PC-9 (cell line): Measurements from ENCODE around the gene GRIN2A. TPM values are rescaled to one million over a fixed set of nuclear protein-coding genes. Genes with fewer than 3 reads are reported as not detected.

Source experiments
- BruUV-seq: library from RNA; stranded (reverse); fragments of 400-500 nt; replicated peaks from 2 replicates; lab custom pipeline; 2021; lab: Mats Ljungman, UMichigan
- CTCF ChIA-PET: fragments of 300-600 bp; sonication (Branson Sonifier 250); formaldehyde crosslinking; loops from one replicate; lab custom pipeline; 2022; ENCODE audit warnings: antibody characterized with exemption; lab: Charles Lee
- POLR2A ChIA-PET: fragments of 300-600 bp; sonication (Branson Sonifier 250); formaldehyde crosslinking; loops from one replicate; lab custom pipeline; 2022; ENCODE audit warnings: antibody characterized with exemption; ENCODE audit not compliant: unreplicated experiment; lab: Charles Lee
- DNase-seq, 2 experiments: peaks; one replicate each; pipeline versions ENCODE4 v3.0.0 to v3.0.0-alpha.2; 2015 to 2022; ENCODE audit warnings: mixed read lengths in 1 of 2
- H2AFZ ChIP-seq: fragments of 200-600 bp; sonication (generic); 2 replicates; pipeline ENCODE4 v1.8.1; 2017; ENCODE audit warnings: antibody characterized with exemption
- H3F3A ChIP-seq: fragments of 200-600 bp; sonication (generic); 2 replicates; pipeline ENCODE4 v1.8.1; 2017; ENCODE audit warnings: antibody characterized with exemption, mild to moderate bottlenecking, low read depth; ENCODE audit not compliant: insufficient read depth
- H3K27ac ChIP-seq: fragments of 200-600 bp; sonication (generic); 2 replicates; pipeline ENCODE4 v1.6.1; 2016; ENCODE audit warnings: mixed run types
- H3K27me3 ChIP-seq: fragments of 200-600 bp; sonication (generic); 2 replicates; pipeline ENCODE4 v1.6.1; 2016; ENCODE audit warnings: low read depth, mixed run types; ENCODE audit not compliant: insufficient read depth
- H3K36me3 ChIP-seq: fragments of 200-600 bp; sonication (generic); 2 replicates; pipeline ENCODE4 v1.6.1; 2016; ENCODE audit warnings: low read depth, mixed run types
- H3K4me1 ChIP-seq: fragments of 200-600 bp; sonication (generic); replicated peaks from 2 replicates; pipeline ENCODE4 v1.6.1; 2016; ENCODE audit warnings: mixed run types; ENCODE audit not compliant: insufficient read depth
- H3K4me2 ChIP-seq: fragments of 200-600 bp; sonication (generic); 2 replicates; pipeline ENCODE4 v1.6.1; 2017; ENCODE audit warnings: mixed run types
- H3K4me3 ChIP-seq: fragments of 200-600 bp; sonication (generic); 2 replicates; pipeline ENCODE4 v1.6.1; 2016; ENCODE audit warnings: mixed run types
- H3K79me2 ChIP-seq: fragments of 200-600 bp; sonication (generic); 2 replicates; pipeline ENCODE4 v1.6.1; 2017; ENCODE audit warnings: low read depth, mixed run types
- H3K9me2 ChIP-seq: fragments of 200-600 bp; sonication (generic); 2 replicates; pipeline ENCODE4 v1.8.1; 2017; ENCODE audit warnings: mild to moderate bottlenecking; ENCODE audit not compliant: insufficient read depth
- H3K9me3 ChIP-seq: fragments of 200-600 bp; sonication (generic); 2 replicates; pipeline ENCODE4 v1.8.1; 2016; ENCODE audit warnings: low read depth; ENCODE audit not compliant: insufficient read depth
- H4K20me1 ChIP-seq: fragments of 200-600 bp; sonication (generic); 2 replicates; pipeline ENCODE4 v1.8.1; 2017; ENCODE audit not compliant: insufficient read depth
- EZH2 ChIP-seq: fragments of 200-600 bp; sonication (generic); IDR thresholded peaks from 2 replicates; pipeline ENCODE4 v1.8.0; 2017; ENCODE audit warnings: antibody characterized with exemption, low read depth
- intact Hi-C: fragments of 100-400 bp; cut with micrococcal nuclease; formaldehyde crosslinking; loops from one replicate; pipeline ENCODE4 v1.10.0; 2022; ENCODE audit not compliant: unreplicated experiment
- total RNA-seq: library from RNA; stranded (reverse); gene quantifications from 2 replicates; pipeline ENCODE4 v1.2.3, GENCODE V29; 2021
- TF ChIP-seq, protein P1 (sequence below): fragments of 200-600 bp; sonication (generic); conservative IDR thresholded peaks from 2 replicates; pipeline ENCODE4 v1.6.1; 2017; ENCODE audit warnings: mixed run types, antibody characterized with exemption, mild to moderate bottlenecking, moderate library complexity

GRIN2A gene
- total RNA-seq, 1 experiment from 2014 or later = not detected

DNA sequence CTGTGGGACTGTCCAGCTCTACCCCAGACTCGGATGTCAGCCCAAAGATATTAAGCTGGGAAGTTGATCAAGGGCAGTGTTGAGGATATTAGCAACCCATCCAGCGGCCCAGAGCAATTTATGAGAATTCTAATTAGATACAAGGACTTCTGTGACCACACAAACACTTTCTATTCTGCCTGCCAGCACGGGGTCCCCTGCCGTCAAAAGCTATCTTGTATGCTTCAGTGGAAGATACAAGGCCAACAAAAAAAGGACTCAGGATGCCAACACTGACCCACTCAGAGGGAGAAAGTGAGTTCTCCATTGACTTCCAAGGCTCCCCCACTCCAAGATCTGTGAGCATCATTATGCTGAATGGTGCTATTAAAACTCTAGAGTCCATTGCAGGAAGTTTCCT lies 390.7 kb downstream of the GRIN2A start:
- no peaks in the 10 kb centered on the region for H3K9me2 ChIP-seq
- BruUV-seq = no TSS peak
- H3K79me2 ChIP-seq = no peaks in the 10 kb centered on the region
- CTCF ChIA-PET = no interaction called here
- TF ChIP-seq EZH2 = no peak
- TF ChIP-seq, protein P1, sequence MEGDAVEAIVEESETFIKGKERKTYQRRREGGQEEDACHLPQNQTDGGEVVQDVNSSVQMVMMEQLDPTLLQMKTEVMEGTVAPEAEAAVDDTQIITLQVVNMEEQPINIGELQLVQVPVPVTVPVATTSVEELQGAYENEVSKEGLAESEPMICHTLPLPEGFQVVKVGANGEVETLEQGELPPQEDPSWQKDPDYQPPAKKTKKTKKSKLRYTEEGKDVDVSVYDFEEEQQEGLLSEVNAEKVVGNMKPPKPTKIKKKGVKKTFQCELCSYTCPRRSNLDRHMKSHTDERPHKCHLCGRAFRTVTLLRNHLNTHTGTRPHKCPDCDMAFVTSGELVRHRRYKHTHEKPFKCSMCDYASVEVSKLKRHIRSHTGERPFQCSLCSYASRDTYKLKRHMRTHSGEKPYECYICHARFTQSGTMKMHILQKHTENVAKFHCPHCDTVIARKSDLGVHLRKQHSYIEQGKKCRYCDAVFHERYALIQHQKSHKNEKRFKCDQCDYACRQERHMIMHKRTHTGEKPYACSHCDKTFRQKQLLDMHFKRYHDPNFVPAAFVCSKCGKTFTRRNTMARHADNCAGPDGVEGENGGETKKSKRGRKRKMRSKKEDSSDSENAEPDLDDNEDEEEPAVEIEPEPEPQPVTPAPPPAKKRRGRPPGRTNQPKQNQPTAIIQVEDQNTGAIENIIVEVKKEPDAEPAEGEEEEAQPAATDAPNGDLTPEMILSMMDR = no peak
- H3K9me3 ChIP-seq = no peaks in the 10 kb centered on the region
- intact Hi-C loops = no loop called here
- H3K4me1 ChIP-seq = no peaks in the 10 kb centered on the region
- no peak overlapping the region for H2AFZ ChIP-seq
- H3K4me3 ChIP-seq = no peak overlapping the region
- H3K27me3 ChIP-seq = no peaks in the 10 kb centered on the region
- H3F3A ChIP-seq = no peaks in the 10 kb centered on the region
- no peaks in the 10 kb centered on the region for H4K20me1 ChIP-seq
- H3K4me2 ChIP-seq = no peak overlapping the region
- POLR2A ChIA-PET = no interaction called here
- H3K27ac ChIP-seq = no peak overlapping the region
- no peaks in the 10 kb centered on the region for H3K36me3 ChIP-seq
- DNase-seq = no peak

DNA sequence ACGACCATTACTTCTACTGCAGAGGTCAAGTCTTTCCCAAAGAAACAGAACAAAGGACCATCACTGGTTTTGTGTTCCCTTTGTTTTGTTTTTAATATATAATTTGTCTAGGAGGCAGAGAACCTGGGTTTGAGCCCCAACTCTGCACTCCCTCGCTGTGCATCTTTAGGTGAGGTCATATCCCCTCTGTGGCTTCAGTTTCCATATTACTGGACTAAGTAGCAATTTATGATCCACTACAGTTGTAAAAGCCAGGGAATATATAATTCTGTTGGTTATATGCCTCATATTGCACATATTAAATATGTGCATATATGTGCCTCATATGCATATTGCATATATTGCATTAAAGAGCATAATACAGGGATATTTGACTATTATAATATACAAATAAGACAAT lies 392.0 kb downstream of the GRIN2A start:
- POLR2A ChIA-PET = no interaction called here
- no peaks in the 10 kb centered on the region for H3K4me1 ChIP-seq
- no peaks in the 10 kb centered on the region for H3F3A ChIP-seq
- H3K9me3 ChIP-seq = no peaks in the 10 kb centered on the region
- H3K36me3 ChIP-seq = no peaks in the 10 kb centered on the region
- TF ChIP-seq, protein P1 = no peak
- TF ChIP-seq EZH2 = no peak
- CTCF ChIA-PET = no interaction called here
- no peak overlapping the region for H3K27ac ChIP-seq
- no peaks in the 10 kb centered on the region for H3K79me2 ChIP-seq
- no peaks in the 10 kb centered on the region for H3K9me2 ChIP-seq
- no peak overlapping the region for H3K4me3 ChIP-seq
- no peak overlapping the region for H3K4me2 ChIP-seq
- H3K27me3 ChIP-seq = no peaks in the 10 kb centered on the region
- no peaks in the 10 kb centered on the region for H4K20me1 ChIP-seq
- no TSS peak for BruUV-seq
- no peak overlapping the region for H2AFZ ChIP-seq
- intact Hi-C loops = no loop called here
- DNase-seq = no peak

DNA sequence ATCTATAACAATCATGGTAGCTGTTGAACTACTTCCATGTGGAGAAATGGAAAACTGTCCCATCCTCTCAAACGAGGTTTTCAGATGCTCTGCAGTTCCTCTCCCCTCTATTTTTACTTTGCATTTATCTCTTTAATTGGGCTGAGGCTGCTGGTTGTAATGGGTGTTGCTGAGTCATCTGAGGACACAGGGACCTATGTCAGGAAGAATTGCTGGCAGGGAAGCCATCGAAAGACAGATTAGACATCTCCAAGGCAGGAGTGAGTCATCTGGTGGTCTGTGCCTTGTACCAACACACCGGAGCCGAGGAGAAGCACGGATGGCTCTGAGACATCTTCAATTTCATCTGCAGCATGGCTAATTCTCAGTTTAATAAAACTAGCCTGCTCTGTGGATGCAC lies 394.5 kb downstream of the GRIN2A start:
- Histone ChIP-seq H3K9me3 (no peaks in the 10 kb centered on the region), H3K4me1 (no peaks in the 10 kb centered on the region), H3K36me3 (no peaks in the 10 kb centered on the region), H3K9me2 (no peaks in the 10 kb centered on the region), H3K27ac (no peak overlapping the region), H2AFZ (no peak overlapping the region), H3K79me2 (no peaks in the 10 kb centered on the region), H3K4me2 (no peak overlapping the region), H3F3A (no peaks in the 10 kb centered on the region), H3K4me3 (no peak overlapping the region), H4K20me1 (no peaks in the 10 kb centered on the region), H3K27me3 (no peaks in the 10 kb centered on the region)
- no peak for TF ChIP-seq EZH2
- TF ChIP-seq, protein P1 = no peak
- CTCF ChIA-PET = no interaction called here
- DNase-seq = no peak
- BruUV-seq = no TSS peak
- POLR2A ChIA-PET = no interaction called here
- intact Hi-C loops = no loop called here
